K562 (cell line): Measurements from ENCODE around the gene PGS1. TPM values are rescaled to one million over a fixed set of nuclear protein-coding genes. Genes with fewer than 3 reads are reported as not detected.

Source experiments
- ADNP ChIP-seq: fragments of 200-800 bp; sonication (Bioruptor generic); IDR thresholded peaks from 2 replicates; pipeline ENCODE4 v1.6.1; 2016; ENCODE audit warnings: missing genetic modification characterization, missing compliant biosample characterization
- CHD4 ChIP-seq: fragments of 200-600 bp; sonication (generic); IDR thresholded peaks from 3 replicates; pipeline ENCODE4 v1.6.1; 2012; ENCODE audit warnings: low read depth, mild to moderate bottlenecking, mixed read lengths, low read length, inconsistent platforms; ENCODE audit not compliant: insufficient read depth, insufficient replicate concordance, poor library complexity, severe bottlenecking
- GTF2A2 ChIP-seq: IDR thresholded peaks from 2 replicates; pipeline ENCODE4 v1.6.1; 2016; ENCODE audit warnings: mild to moderate bottlenecking, missing genetic modification characterization, missing compliant biosample characterization
- HCFC1 ChIP-seq: IDR thresholded peaks from 2 replicates; pipeline ENCODE4 v1.6.1; 2012; ENCODE audit warnings: low read depth, low read length, improper control_type of control experiment
- KHSRP ChIP-seq: fragments of 450-650 bp; IDR thresholded peaks from 2 replicates; pipeline ENCODE4 v1.6.1; 2017
- KLF1 ChIP-seq: fragments of 450-650 bp; IDR thresholded peaks from 2 replicates; pipeline ENCODE4 v1.6.1; 2016; ENCODE audit warnings: missing genetic modification characterization, missing compliant biosample characterization
- NFXL1 ChIP-seq: fragments of 450-650 bp; formaldehyde crosslinking; IDR thresholded peaks from 2 replicates; pipeline ENCODE4 v1.4.0; 2021; ENCODE audit warnings: mild to moderate bottlenecking
- PRDM10 ChIP-seq: fragments of 450-650 bp; IDR thresholded peaks from 2 replicates; pipeline ENCODE4 v1.6.1; 2018; ENCODE audit not compliant: partially characterized antibody
- PTRF ChIP-seq: fragments of 450-650 bp; IDR thresholded peaks from 2 replicates; pipeline ENCODE4 v1.6.1; 2016; ENCODE audit warnings: mild to moderate bottlenecking, missing genetic modification characterization, missing compliant biosample characterization
- THAP7 ChIP-seq: fragments of 250-450 bp; sonication (Bioruptor Pico); IDR thresholded peaks from 2 replicates; pipeline ENCODE4 v1.5.0; 2021
- TSC22D4 ChIP-seq: fragments of 450-650 bp; IDR thresholded peaks from 2 replicates; pipeline ENCODE4 v1.6.1; 2016; ENCODE audit warnings: missing genetic modification characterization, missing biosample characterization, control low read depth
- U2AF1 ChIP-seq: fragments of 200-400 bp; formaldehyde crosslinking; optimal IDR thresholded peaks from 2 replicates; pipeline ENCODE3; 2017; ENCODE audit warnings: mild to moderate bottlenecking, low read depth, low read length, moderate library complexity
- ZNF12 ChIP-seq: sonication (generic); formaldehyde crosslinking; IDR thresholded peaks from 2 replicates; pipeline ENCODE4 v1.4.0; 2020; ENCODE audit warnings: mild to moderate bottlenecking, missing genetic modification reagents
- ZNF3 ChIP-seq: fragments of 250-450 bp; sonication (Bioruptor Pico); IDR thresholded peaks from 2 replicates; pipeline ENCODE4 v1.5.0; 2021; ENCODE audit warnings: mild to moderate bottlenecking, moderate library complexity
- ZNF780A ChIP-seq: fragments of 250-450 bp; sonication (Bioruptor Pico); IDR thresholded peaks from 2 replicates; pipeline ENCODE4 v1.5.0; 2021; ENCODE audit warnings: mild to moderate bottlenecking
- polyA plus RNA-seq, 8 experiments: library from polyadenylated mRNA; depleted of rRNA in 4 of 8; stranded (reverse) in 5 of 8; unstranded in 3 of 8; fragments of >200 nt; fragmentation: Nextera tagmentation in 2 of 8; fragmentation: Illumina TruSeq in 1 of 8; extraction: Ambion mirVana in 2 of 8; extraction: Trizol in 1 of 8; gene quantifications; 2 replicates each; pipeline versions ENCODE4 v1.2.1 to v1.2.3, GENCODE V29; 2011 to 2014; ENCODE audit warnings: inconsistent platforms in 1 of 8, missing spikeins in 1 of 8
- total RNA-seq, 7 experiments: library from RNA; depleted of rRNA in 6 of 7; stranded (reverse); fragments of >200 nt in 6 of 7; fragmentation: Illumina TruSeq in 2 of 7; extraction: Trizol in 2 of 7; gene quantifications; 2 replicates each; pipeline versions ENCODE4 v1.2.1 to v1.2.3, GENCODE V29; 2011 to 2021; ENCODE audit warnings: low replicate concordance in 1 of 7
- TF ChIP-seq, protein P1 (sequence below): fragments of 200-800 bp; sonication (Bioruptor generic); IDR thresholded peaks from 2 replicates; pipeline ENCODE4 v1.6.1; 2017; ENCODE audit warnings: missing genetic modification characterization, missing compliant biosample characterization
- TF ChIP-seq, protein P2 (sequence below): sonication (generic); formaldehyde crosslinking; IDR thresholded peaks from 2 replicates; pipeline ENCODE4 v1.5.0; 2020; ENCODE audit warnings: missing genetic modification reagents
- TF ChIP-seq, protein P3 (sequence below): fragments of 450-650 bp; IDR thresholded peaks from 2 replicates; pipeline ENCODE4 v1.6.1; 2018; ENCODE audit warnings: mild to moderate bottlenecking, low read depth; ENCODE audit not compliant: partially characterized antibody

PGS1 gene
- total and polyA plus RNA-seq, 9 of the 15 experiments (the other 6 are each of a cell fraction or from before 2014, with no cell fraction given), result 1.3 to 39.4 (median 22.3) TPM

GRCh38 chr17:78364436-78365281 is 13.8 kb upstream of the PGS1 start (continued):
- TF ChIP-seq CHD4 (no peak), U2AF1 (no peak), ZNF12 (CRISPR knock-in tag) (no peak), TSC22D4 (tag) (no peak), PTRF (tag) (no peak), PRDM10 (no peak), ZNF780A (CRISPR knock-in tag) (no peak), HCFC1 (no peak), GTF2A2 (no peak), ADNP (no peak), NFXL1 (CRISPR knock-in tag) (no peak), KHSRP (no peak), KLF1 (tag) (no peak), ZNF3 (CRISPR knock-in tag) (no peak), THAP7 (no peak)
- TF ChIP-seq, protein P1, sequence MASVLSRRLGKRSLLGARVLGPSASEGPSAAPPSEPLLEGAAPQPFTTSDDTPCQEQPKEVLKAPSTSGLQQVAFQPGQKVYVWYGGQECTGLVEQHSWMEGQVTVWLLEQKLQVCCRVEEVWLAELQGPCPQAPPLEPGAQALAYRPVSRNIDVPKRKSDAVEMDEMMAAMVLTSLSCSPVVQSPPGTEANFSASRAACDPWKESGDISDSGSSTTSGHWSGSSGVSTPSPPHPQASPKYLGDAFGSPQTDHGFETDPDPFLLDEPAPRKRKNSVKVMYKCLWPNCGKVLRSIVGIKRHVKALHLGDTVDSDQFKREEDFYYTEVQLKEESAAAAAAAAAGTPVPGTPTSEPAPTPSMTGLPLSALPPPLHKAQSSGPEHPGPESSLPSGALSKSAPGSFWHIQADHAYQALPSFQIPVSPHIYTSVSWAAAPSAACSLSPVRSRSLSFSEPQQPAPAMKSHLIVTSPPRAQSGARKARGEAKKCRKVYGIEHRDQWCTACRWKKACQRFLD (CRISPR knock-in tag), result no peak
- TF ChIP-seq, protein P2, sequence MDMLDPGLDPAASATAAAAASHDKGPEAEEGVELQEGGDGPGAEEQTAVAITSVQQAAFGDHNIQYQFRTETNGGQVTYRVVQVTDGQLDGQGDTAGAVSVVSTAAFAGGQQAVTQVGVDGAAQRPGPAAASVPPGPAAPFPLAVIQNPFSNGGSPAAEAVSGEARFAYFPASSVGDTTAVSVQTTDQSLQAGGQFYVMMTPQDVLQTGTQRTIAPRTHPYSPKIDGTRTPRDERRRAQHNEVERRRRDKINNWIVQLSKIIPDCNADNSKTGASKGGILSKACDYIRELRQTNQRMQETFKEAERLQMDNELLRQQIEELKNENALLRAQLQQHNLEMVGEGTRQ (CRISPR knock-in tag), result no peak
- TF ChIP-seq, protein P3, sequence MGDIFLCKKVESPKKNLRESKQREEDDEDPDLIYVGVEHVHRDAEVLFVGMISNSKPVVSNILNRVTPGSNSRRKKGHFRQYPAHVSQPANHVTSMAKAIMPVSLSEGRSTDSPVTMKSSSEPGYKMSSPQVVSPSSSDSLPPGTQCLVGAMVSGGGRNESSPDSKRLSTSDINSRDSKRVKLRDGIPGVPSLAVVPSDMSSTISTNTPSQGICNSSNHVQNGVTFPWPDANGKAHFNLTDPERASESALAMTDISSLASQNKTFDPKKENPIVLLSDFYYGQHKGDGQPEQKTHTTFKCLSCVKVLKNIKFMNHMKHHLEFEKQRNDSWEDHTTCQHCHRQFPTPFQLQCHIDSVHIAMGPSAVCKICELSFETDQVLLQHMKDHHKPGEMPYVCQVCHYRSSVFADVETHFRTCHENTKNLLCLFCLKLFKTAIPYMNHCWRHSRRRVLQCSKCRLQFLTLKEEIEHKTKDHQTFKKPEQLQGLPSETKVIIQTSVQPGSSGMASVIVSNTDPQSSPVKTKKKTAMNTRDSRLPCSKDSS, result no peak
